HG03378 (cell line): ENCODE measurements around the gene GP1BB.
"Not testable (repeated sequence)": the region's sequence is repeated elsewhere in the genome, so short reads cannot be mapped to it uniquely, and the experiment has no call there.

Experiments used
- ATAC-seq: cut with Tn5 transposase; IDR thresholded peaks from one replicate; pipeline ENCODE4 v1.9.1; 2021; ENCODE audit warnings: mild to moderate bottlenecking, moderate library complexity; ENCODE audit not compliant: unreplicated experiment

GP1BB gene

GRCh38 chr22:19723232-19723982 lies at the start of gene GP1BB:
TSS of gene GP1BB (plus strand) at chr22:19723539. CDS start at chr22:19723570, 31 bp downstream.
- no peak for ATAC-seq

- no peak for ATAC-seq
Measured at GRCh38 chr22:19673660-19674059, 49.7 kb upstream of the GP1BB start.

- ATAC-seq, result no peak
Measured at GRCh38 chr22:19674129-19674928, 49.0 kb upstream of the GP1BB start.

- ATAC-seq, result no peak
Measured at GRCh38 chr22:19674929-19675253, 48.4 kb upstream of the GP1BB start.

GRCh38 chr22:19675428-19675827 lies 47.9 kb upstream of the GP1BB start:
- no peak for ATAC-seq

GRCh38 chr22:19676437-19676836 lies 46.9 kb upstream of the GP1BB start:
- ATAC-seq, result not testable (repeated sequence)

- ATAC-seq, result no peak
Measured at GRCh38 chr22:19678949-19679521, 44.3 kb upstream of the GP1BB start.

GRCh38 chr22:19679522-19680101 lies 43.7 kb upstream of the GP1BB start:
- no peak for ATAC-seq

GRCh38 chr22:19680287-19680881 lies 43.0 kb upstream of the GP1BB start:
- ATAC-seq, result no peak

- ATAC-seq, result no peak
Measured at GRCh38 chr22:19680911-19681862, 42.2 kb upstream of the GP1BB start.

GRCh38 chr22:19681863-19682245 lies 41.5 kb upstream of the GP1BB start:
- ATAC-seq, result no peak

GRCh38 chr22:19686946-19687345 lies 36.4 kb upstream of the GP1BB start:
- ATAC-seq, result no peak

GRCh38 chr22:19687561-19688300 lies 35.6 kb upstream of the GP1BB start:
- ATAC-seq, result no peak

- ATAC-seq, result no peak
Measured at GRCh38 chr22:19688301-19689290, 34.7 kb upstream of the GP1BB start.

- ATAC-seq, result no peak
Measured at GRCh38 chr22:19689408-19689807, 33.9 kb upstream of the GP1BB start.

GRCh38 chr22:19691007-19691720 lies 32.2 kb upstream of the GP1BB start:
- no peak for ATAC-seq

- ATAC-seq, result no peak
Measured at GRCh38 chr22:19691721-19692341, 31.5 kb upstream of the GP1BB start.
